ENCODE results near the gene YIPF3.

GRCh38 chr6:43489277-43490072 lies 27.3 kb downstream of the YIPF3 start:
- TF ChIP-seq CTCF (IDR thresholded peaks at IDR 0.05) = no peak
- no peak for TF ChIP-seq POLR2A (IDR thresholded peaks at IDR 0.05)

Measured in body of pancreas (tissue), 4 donors.